Natural killer cell treated with Interleukin-12 subunit alpha and Interleukin-12 subunit beta and Interleukin-15 and Interleukin-18, amount 100 ng/mL, for 72 hours (primary cell): Measurements from ENCODE around the gene SEMA3A. TPM values are rescaled to one million over a fixed set of nuclear protein-coding genes. Genes with fewer than 3 reads are reported as not detected.
A peak's percentile ranks its signal among the peaks of the same experiment; 100 is the strongest.
"Not testable (repeated sequence)": the region's sequence is repeated elsewhere in the genome, so short reads cannot be mapped to it uniquely, and the experiment has no call there.

Experiments used
- ATAC-seq, 2 donors: fragments of 150-1000 bp; cut with Tn5 transposase in 1 of 2; sonication (Bioruptor Pico), chemical (Tn5 transposase) in 1 of 2; 2 replicates each; pipeline ENCODE4 v1.10.0; 2021
- DNase-seq: peaks from one replicate; pipeline ENCODE4 v3.0.0; 2022; ENCODE audit warnings: low spot score
- H3K27ac Mint-ChIP-seq, 2 donors: 1 replicate in 1 of 2; 2 replicates in 1 of 2; pipeline ENCODE4 v1.8.0; 2022; ENCODE audit warnings: mixed read lengths in 2 of 2, mild to moderate bottlenecking in 1 of 2, moderate library complexity in 1 of 2
- H3K27me3 Mint-ChIP-seq, 2 donors: 1 replicate in 1 of 2; 2 replicates in 1 of 2; pipeline ENCODE4 v1.8.0; 2022; ENCODE audit warnings: mixed read lengths in 2 of 2
- H3K36me3 Mint-ChIP-seq: one replicate; pipeline ENCODE4 v1.8.0; 2022; ENCODE audit warnings: mixed read lengths
- H3K4me1 Mint-ChIP-seq, 2 donors: 1 replicate in 1 of 2; 2 replicates in 1 of 2; pipeline ENCODE4 v1.8.0; 2022; ENCODE audit warnings: low read depth in 2 of 2, mixed read lengths in 2 of 2, mild to moderate bottlenecking in 1 of 2
- H3K4me3 Mint-ChIP-seq: one replicate; pipeline ENCODE4 v1.8.0; 2022; ENCODE audit warnings: mixed read lengths
- H3K9me3 Mint-ChIP-seq: 2 replicates; pipeline ENCODE4 v1.8.0; 2022; ENCODE audit warnings: mixed read lengths
- total RNA-seq, 2 donors: library from RNA; stranded (reverse); gene quantifications; one replicate each; pipeline ENCODE4 v1.2.3, GENCODE V29; 2022

SEMA3A gene
- total RNA-seq: 1 to 10 TPM; 4.0 to 5.0 TPM

GRCh38 chr7:84194484-84195271 lies at the start of gene SEMA3A:
Gene SEMA3A, minus strand, starts transcription at chr7:84194789. Its CDS starts 203 bp downstream, at chr7:84194586.
- no peak for DNase-seq
- peaks cover 0 to 14% of the 10 kb centered on the region in 2 donors for H3K4me1 Mint-ChIP-seq

GRCh38 chr7:84243037-84243436 lies 48.4 kb upstream of the SEMA3A start:
- H3K9me3 Mint-ChIP-seq: peaks cover 32% of the 10 kb centered on the region
- DNase-seq, H3K27me3 Mint-ChIP-seq, H3K36me3 Mint-ChIP-seq, H3K4me3 Mint-ChIP-seq, ATAC-seq, H3K4me1 Mint-ChIP-seq, H3K27ac Mint-ChIP-seq: not testable (repeated sequence)

More at GRCh38 chr7:84194484-84195271, at the start of gene SEMA3A:
- no peaks in the 10 kb centered on the region for H3K27me3 Mint-ChIP-seq
- ATAC-seq: peak; percentile 62 to 70
- peak within 1 kb of the TSS in 1 of 2 donors; percentile 72 for H3K27ac Mint-ChIP-seq
- no peaks in the 10 kb centered on the region for H3K36me3 Mint-ChIP-seq
- peak within 1 kb of the TSS; percentile 76 for H3K4me3 Mint-ChIP-seq
- no peaks in the 10 kb centered on the region for H3K9me3 Mint-ChIP-seq

- H3K27ac Mint-ChIP-seq: no peak overlapping the region
These were observed 44.0 kb upstream of the SEMA3A start for GRCh38 chr7:84238596-84238995.

GRCh38 chr7:84237533-84238173 lies 43.1 kb upstream of the SEMA3A start:
- DNase-seq (no peak), ATAC-seq (no peak)
- Mint-ChIP-seq H3K4me3 (no peak overlapping the region), H3K4me1 (no peaks in the 10 kb centered on the region), H3K36me3 (no peaks in the 10 kb centered on the region), H3K27ac (no peak overlapping the region), H3K27me3 (no peaks in the 10 kb centered on the region), H3K9me3 (peaks cover 16% of the 10 kb centered on the region)

More at GRCh38 chr7:84238596-84238995, 44.0 kb upstream of the SEMA3A start:
- Mint-ChIP-seq H3K27me3 (no peaks in the 10 kb centered on the region), H3K9me3 (peaks cover 24% of the 10 kb centered on the region), H3K4me1 (no peaks in the 10 kb centered on the region), H3K4me3 (no peak overlapping the region), H3K36me3 (peaks cover 5% of the 10 kb centered on the region)
- DNase-seq (no peak), ATAC-seq (no peak)

GRCh38 chr7:84236398-84236797 lies 41.8 kb upstream of the SEMA3A start:
- Mint-ChIP-seq H3K36me3 (no peaks in the 10 kb centered on the region), H3K4me1 (no peaks in the 10 kb centered on the region), H3K4me3 (no peak overlapping the region), H3K27ac (no peak overlapping the region), H3K27me3 (no peaks in the 10 kb centered on the region), H3K9me3 (peaks cover 12% of the 10 kb centered on the region)
- DNase-seq: no peak
- no peak for ATAC-seq

- Mint-ChIP-seq H3K36me3 (peaks cover 5% of the 10 kb centered on the region), H3K4me1 (no peaks in the 10 kb centered on the region), H3K9me3 (peaks cover 8% of the 10 kb centered on the region), H3K27ac (no peak overlapping the region), H3K27me3 (no peaks in the 10 kb centered on the region), H3K4me3 (no peak overlapping the region)
- ATAC-seq (no peak), DNase-seq (no peak)
These were observed 38.1 kb upstream of the SEMA3A start for GRCh38 chr7:84232646-84233045.

GRCh38 chr7:84231157-84231556 lies 36.6 kb upstream of the SEMA3A start:
- ATAC-seq: no peak
- H3K4me3 Mint-ChIP-seq: no peak overlapping the region
- no peak overlapping the region for H3K27ac Mint-ChIP-seq
- peaks cover 8% of the 10 kb centered on the region for H3K9me3 Mint-ChIP-seq
- H3K4me1 Mint-ChIP-seq: no peaks in the 10 kb centered on the region
- H3K27me3 Mint-ChIP-seq: no peaks in the 10 kb centered on the region
- peaks cover 5% of the 10 kb centered on the region for H3K36me3 Mint-ChIP-seq
- no peak for DNase-seq

- H3K27me3 Mint-ChIP-seq: no peaks in the 10 kb centered on the region
These were observed 35.9 kb upstream of the SEMA3A start for GRCh38 chr7:84230491-84230890.

GRCh38 chr7:84228526-84228925 lies 33.9 kb upstream of the SEMA3A start:
- no peaks in the 10 kb centered on the region for H3K4me1 Mint-ChIP-seq
- ATAC-seq (no peak), DNase-seq (no peak)
- H3K27me3 Mint-ChIP-seq: no peaks in the 10 kb centered on the region
- H3K36me3 Mint-ChIP-seq: peaks cover 5% of the 10 kb centered on the region
- H3K9me3 Mint-ChIP-seq: peaks cover 7% of the 10 kb centered on the region
- H3K27ac Mint-ChIP-seq: no peak overlapping the region
- H3K4me3 Mint-ChIP-seq: no peak overlapping the region

More at GRCh38 chr7:84230491-84230890, 35.9 kb upstream of the SEMA3A start:
- DNase-seq (no peak), ATAC-seq (no peak)
- peaks cover 10% of the 10 kb centered on the region for H3K9me3 Mint-ChIP-seq
- H3K36me3 Mint-ChIP-seq: peaks cover 5% of the 10 kb centered on the region
- no peak overlapping the region for H3K27ac Mint-ChIP-seq
- no peak overlapping the region for H3K4me3 Mint-ChIP-seq
- no peaks in the 10 kb centered on the region for H3K4me1 Mint-ChIP-seq

GRCh38 chr7:84226759-84227158 lies 32.2 kb upstream of the SEMA3A start:
- Mint-ChIP-seq H3K4me3 (no peak overlapping the region), H3K9me3 (peaks cover 7% of the 10 kb centered on the region), H3K36me3 (peaks cover 5% of the 10 kb centered on the region), H3K27ac (no peak overlapping the region), H3K4me1 (no peaks in the 10 kb centered on the region), H3K27me3 (no peaks in the 10 kb centered on the region)
- ATAC-seq (no peak), DNase-seq (no peak)

GRCh38 chr7:84224505-84224904 lies 29.9 kb upstream of the SEMA3A start:
- no peak for ATAC-seq
- no peak overlapping the region for H3K27ac Mint-ChIP-seq

GRCh38 chr7:84219310-84219709 lies 24.7 kb upstream of the SEMA3A start:
- no peak overlapping the region for H3K27ac Mint-ChIP-seq
- H3K36me3 Mint-ChIP-seq: peaks cover 5% of the 10 kb centered on the region
- no peaks in the 10 kb centered on the region for H3K9me3 Mint-ChIP-seq
- H3K4me1 Mint-ChIP-seq: no peaks in the 10 kb centered on the region
- DNase-seq (no peak), ATAC-seq (no peak)
- H3K4me3 Mint-ChIP-seq: no peak overlapping the region
- H3K27me3 Mint-ChIP-seq: no peaks in the 10 kb centered on the region

More at GRCh38 chr7:84224505-84224904, 29.9 kb upstream of the SEMA3A start:
- H3K36me3 Mint-ChIP-seq: no peaks in the 10 kb centered on the region
- no peaks in the 10 kb centered on the region for H3K4me1 Mint-ChIP-seq
- no peak overlapping the region for H3K4me3 Mint-ChIP-seq
- H3K27me3 Mint-ChIP-seq: no peaks in the 10 kb centered on the region
- H3K9me3 Mint-ChIP-seq: peaks cover 3% of the 10 kb centered on the region
- no peak for DNase-seq

- H3K4me3 Mint-ChIP-seq: no peak overlapping the region
- H3K27me3 Mint-ChIP-seq: no peaks in the 10 kb centered on the region
- no peak overlapping the region for H3K27ac Mint-ChIP-seq
- no peak for DNase-seq
- H3K9me3 Mint-ChIP-seq: no peaks in the 10 kb centered on the region
- ATAC-seq: no peak
- peaks cover 5% of the 10 kb centered on the region for H3K36me3 Mint-ChIP-seq
- no peaks in the 10 kb centered on the region for H3K4me1 Mint-ChIP-seq
These were observed 24.1 kb upstream of the SEMA3A start for GRCh38 chr7:84218681-84219080.

GRCh38 chr7:84216472-84216871 lies 21.9 kb upstream of the SEMA3A start:
- Mint-ChIP-seq H3K27me3 (no peaks in the 10 kb centered on the region), H3K36me3 (peaks cover 5% of the 10 kb centered on the region), H3K27ac (no peak overlapping the region), H3K4me3 (no peak overlapping the region), H3K9me3 (no peaks in the 10 kb centered on the region), H3K4me1 (no peaks in the 10 kb centered on the region)
- DNase-seq: no peak
- ATAC-seq: no peak
